ENCODE measurements around the gene NKX6-2.

The NKX6-2 gene

DNA sequence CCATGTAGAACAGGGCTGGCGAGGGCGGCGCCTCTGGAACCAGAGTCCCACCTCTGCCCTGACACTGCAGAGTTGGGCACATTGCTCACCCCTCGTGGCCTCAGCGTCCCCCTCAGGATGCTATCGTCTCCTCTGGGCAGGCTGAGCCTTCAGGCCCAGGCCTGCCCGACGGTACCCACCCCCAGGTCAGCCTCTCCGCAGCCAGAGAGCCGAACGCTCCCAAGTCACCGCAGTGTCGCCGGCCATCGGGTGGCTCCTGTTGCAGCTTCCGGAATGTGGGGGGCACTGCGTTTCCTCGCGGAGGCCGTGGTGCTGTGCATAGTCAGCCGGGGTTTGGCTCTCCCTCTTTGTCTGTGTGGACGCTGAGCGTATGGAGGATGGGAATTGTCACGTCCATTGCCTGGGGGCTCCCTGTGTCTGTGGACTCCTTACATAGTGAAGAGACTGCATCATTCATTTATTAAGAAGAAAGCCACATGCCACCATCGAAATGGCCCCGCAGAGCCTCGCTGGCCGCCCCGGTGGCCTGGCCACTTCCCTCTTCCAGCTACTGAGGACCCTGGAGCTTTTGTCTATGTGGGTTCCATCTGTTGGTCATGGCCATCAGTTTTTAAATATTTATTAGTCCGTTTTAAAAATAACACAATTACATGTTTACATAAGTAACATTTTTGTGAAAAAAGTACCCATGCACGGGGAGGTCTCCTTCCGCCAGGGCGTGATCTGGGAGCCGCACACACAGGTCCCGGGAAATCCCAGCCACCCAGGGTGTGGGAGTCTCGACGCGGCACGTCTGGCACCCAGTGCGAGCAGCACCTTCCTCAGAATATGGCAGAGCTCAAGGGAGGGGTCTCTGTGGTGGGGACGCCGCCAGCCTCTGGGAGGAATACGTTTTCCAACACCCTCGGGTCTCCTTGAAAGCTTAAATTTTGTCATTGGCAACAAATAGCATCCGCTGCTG, 15.6 kb downstream of the NKX6-2 start:
- peaks cover 7 to 10% of the 10 kb centered on the region in 2 donors for H3K9me3 ChIP-seq (replicated peaks in 1 of 2; ENCODE audit: control insufficient read depth in 2 of 2, insufficient read depth in 1 of 2, low read depth in 1 of 2, low read length in 2 of 2)
- peak overlapping the region; percentile 56 for H3K14ac ChIP-seq (ENCODE audit: low read length)
- H2AK5ac ChIP-seq (ENCODE audit: low read depth, low read length): no peak overlapping the region
- no peak overlapping the region for H3K4ac ChIP-seq (ENCODE audit: low read length)
- H2BK15ac ChIP-seq (ENCODE audit: low read length): no peak overlapping the region
- H2AFZ ChIP-seq (ENCODE audit: low read length): no peak overlapping the region
- no peak overlapping the region for H2BK120ac ChIP-seq (ENCODE audit: low read depth, low read length)
- no peak overlapping the region for H4K8ac ChIP-seq (ENCODE audit: low read depth, low read length)
- peak overlapping the region; percentile 43 for H3K23ac ChIP-seq (ENCODE audit: low read depth, low read length, poor library complexity)
- no peak overlapping the region for H3K9ac ChIP-seq (ENCODE audit: low read depth, low read length, poor library complexity)
- no peak overlapping the region for H2BK5ac ChIP-seq (ENCODE audit: low read length)
- peaks cover 0 to 2% of the 10 kb centered on the region in 2 donors for H3K4me1 ChIP-seq (ENCODE audit: control insufficient read depth in 2 of 2, insufficient read depth in 1 of 2, low read depth in 1 of 2, low read length in 2 of 2)
- no peak overlapping the region for H4K91ac ChIP-seq (ENCODE audit: low read depth, low read length, poor library complexity)
- no CpG with 5 or more reads among the region's 45 CpGs for WGBS, 2 donors (ENCODE audit: extremely low coverage in 2 of 2, insufficient read length in 2 of 2, insufficient replicate concordance in 1 of 2)
- peaks cover 2% of the 10 kb centered on the region for H3K79me1 ChIP-seq (ENCODE audit: low read depth, low read length)
- no peak overlapping the region for H3K4me2 ChIP-seq (ENCODE audit: insufficient read depth, low read length, poor library complexity, severe bottlenecking)
- no peak overlapping the region for H2BK12ac ChIP-seq (ENCODE audit: low read length)
- H3K27me3 ChIP-seq (ENCODE audit: control insufficient read depth in 3 of 3, insufficient read depth in 3 of 3, low read depth in 1 of 3, low read length in 3 of 3): no peaks in the 10 kb centered on the region
- H3K36me3 ChIP-seq (replicated peaks in 1 of 2; ENCODE audit: control insufficient read depth in 2 of 2, insufficient read depth in 2 of 2, low read length in 2 of 2): peaks cover 3 to 5% of the 10 kb centered on the region in 2 donors
- no peak overlapping the region for H3K27ac ChIP-seq (replicated peaks; ENCODE audit: low read length)
- no peak overlapping the region for H3K4me3 ChIP-seq (ENCODE audit: low read length in 2 of 2)
- no peak for DNase-seq (ENCODE audit: low spot score)
- H3K18ac ChIP-seq (ENCODE audit: low read length): peak overlapping the region; percentile 38

DNA sequence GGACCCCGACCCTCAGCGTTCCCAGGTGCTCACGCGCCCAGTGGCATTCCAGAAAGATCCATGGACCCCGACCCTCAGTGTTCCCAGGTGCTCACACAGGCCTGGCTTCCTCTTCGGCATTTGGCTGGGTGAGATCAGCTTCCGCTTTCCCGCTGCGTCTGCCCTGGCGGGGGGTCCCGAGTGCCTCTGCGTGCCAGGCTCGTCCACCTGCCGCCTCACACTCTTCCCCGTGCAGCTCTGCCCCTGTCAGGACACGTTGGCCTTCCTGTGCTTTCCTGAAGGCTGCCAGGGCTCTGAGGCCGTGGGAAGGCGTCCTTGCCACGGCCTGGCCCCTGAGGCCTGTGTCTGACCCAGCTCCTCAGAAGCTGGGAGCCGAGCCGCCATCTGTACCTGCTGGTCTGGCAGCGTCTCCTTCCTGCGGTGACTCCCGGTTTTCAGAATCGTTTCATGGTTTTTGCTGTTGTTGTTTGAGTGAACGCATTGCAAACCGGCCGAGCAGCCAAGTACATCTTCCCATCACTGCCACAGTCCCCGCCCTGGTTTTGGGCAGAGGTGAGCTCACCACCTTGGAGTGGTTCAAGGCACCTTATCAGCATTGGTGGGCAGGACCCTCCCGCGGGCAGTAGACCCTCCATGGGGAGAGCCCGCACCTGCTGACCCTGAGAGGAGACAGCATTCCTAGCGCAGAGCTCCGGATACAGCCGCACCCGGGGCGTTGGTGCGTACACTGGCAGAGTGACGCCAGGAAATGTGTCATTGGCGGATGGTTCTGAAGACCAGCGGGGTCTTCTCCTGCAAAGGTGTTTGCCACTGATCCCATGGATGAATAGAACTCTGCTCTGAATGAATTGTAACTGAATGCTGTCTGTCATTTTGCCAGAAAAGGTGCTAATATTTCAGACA, 17.4 kb downstream of the NKX6-2 start:
- Histone ChIP-seq H2AFZ (ENCODE audit: low read length) (no peak overlapping the region), H3K79me1 (ENCODE audit: low read depth, low read length) (peaks cover 2% of the 10 kb centered on the region), H3K27me3 (ENCODE audit: control insufficient read depth in 3 of 3, insufficient read depth in 3 of 3, low read depth in 1 of 3, low read length in 3 of 3) (no peaks in the 10 kb centered on the region), H3K4me3 (ENCODE audit: low read length in 2 of 2) (no peak overlapping the region), H3K36me3 (replicated peaks in 1 of 2; ENCODE audit: control insufficient read depth in 2 of 2, insufficient read depth in 2 of 2, low read length in 2 of 2) (peaks cover 3 to 6% of the 10 kb centered on the region in 2 donors), H3K14ac (ENCODE audit: low read length) (peak overlapping the region; percentile 38), H3K4me1 (ENCODE audit: control insufficient read depth in 2 of 2, insufficient read depth in 1 of 2, low read depth in 1 of 2, low read length in 2 of 2) (no peaks in the 10 kb centered on the region), H2BK120ac (ENCODE audit: low read depth, low read length) (no peak overlapping the region), H2AK5ac (ENCODE audit: low read depth, low read length) (no peak overlapping the region), H2BK15ac (ENCODE audit: low read length) (no peak overlapping the region), H2BK5ac (ENCODE audit: low read length) (peak overlapping the region; percentile 48), H3K4ac (ENCODE audit: low read length) (no peak overlapping the region), H3K23ac (ENCODE audit: low read depth, low read length, poor library complexity) (peak overlapping the region; percentile 73), H3K9ac (ENCODE audit: low read depth, low read length, poor library complexity) (no peak overlapping the region), H3K9me3 (replicated peaks in 1 of 2; ENCODE audit: control insufficient read depth in 2 of 2, insufficient read depth in 1 of 2, low read depth in 1 of 2, low read length in 2 of 2) (peaks cover 7 to 11% of the 10 kb centered on the region in 2 donors), H4K91ac (ENCODE audit: low read depth, low read length, poor library complexity) (no peak overlapping the region), H3K18ac (ENCODE audit: low read length) (peak overlapping the region; percentile 64), H3K27ac (replicated peaks; ENCODE audit: low read length) (no peak overlapping the region), H4K8ac (ENCODE audit: low read depth, low read length) (no peak overlapping the region), H3K4me2 (ENCODE audit: insufficient read depth, low read length, poor library complexity, severe bottlenecking) (no peak overlapping the region), H2BK12ac (ENCODE audit: low read length) (no peak overlapping the region)
- DNase-seq (ENCODE audit: low spot score): no peak
- no CpG with 5 or more reads among the region's 41 CpGs for WGBS, 2 donors (ENCODE audit: extremely low coverage in 2 of 2, insufficient read length in 2 of 2, insufficient replicate concordance in 1 of 2)

DNA sequence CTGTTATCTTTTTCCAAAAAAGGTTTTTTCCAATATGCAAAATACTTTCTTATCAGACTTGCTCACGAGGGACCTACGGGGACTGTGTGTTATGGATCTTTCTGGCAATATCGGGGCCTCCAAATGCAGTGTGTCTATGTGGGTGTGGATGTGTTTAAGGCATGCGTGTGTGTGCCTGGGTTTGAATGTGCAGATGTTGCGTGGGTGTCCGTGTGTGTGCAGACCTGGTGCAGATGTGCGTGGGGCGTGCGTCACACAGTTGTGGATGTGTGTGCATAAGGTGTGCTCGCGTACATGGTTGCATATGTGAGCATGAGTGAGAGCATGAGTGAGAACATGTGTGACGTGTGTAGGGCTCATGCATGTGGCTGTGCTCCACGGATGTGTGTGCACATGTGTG, 19.7 kb downstream of the NKX6-2 start:
- H2AFZ ChIP-seq (ENCODE audit: low read length): no peak overlapping the region
- H3K4me2 ChIP-seq (ENCODE audit: insufficient read depth, low read length, poor library complexity, severe bottlenecking): no peak overlapping the region
- no peak overlapping the region for H3K9ac ChIP-seq (ENCODE audit: low read depth, low read length, poor library complexity)
- H2BK12ac ChIP-seq (ENCODE audit: low read length): no peak overlapping the region
- peaks cover 18 to 20% of the 10 kb centered on the region in 2 donors for H3K9me3 ChIP-seq (replicated peaks in 1 of 2; ENCODE audit: control insufficient read depth in 2 of 2, insufficient read depth in 1 of 2, low read depth in 1 of 2, low read length in 2 of 2)
- H3K4me3 ChIP-seq (ENCODE audit: low read length in 2 of 2): peak overlapping the region in 1 of 2 donors; percentile 20
- H4K8ac ChIP-seq (ENCODE audit: low read depth, low read length): no peak overlapping the region
- WGBS, 2 donors (ENCODE audit: extremely low coverage in 2 of 2, insufficient read length in 2 of 2, insufficient replicate concordance in 1 of 2): no CpG with 5 or more reads among the region's 13 CpGs
- no peak overlapping the region for H2AK5ac ChIP-seq (ENCODE audit: low read depth, low read length)
- no peaks in the 10 kb centered on the region for H3K4me1 ChIP-seq (ENCODE audit: control insufficient read depth in 2 of 2, insufficient read depth in 1 of 2, low read depth in 1 of 2, low read length in 2 of 2)
- no peak overlapping the region for H3K4ac ChIP-seq (ENCODE audit: low read length)
- no peak overlapping the region for H3K14ac ChIP-seq (ENCODE audit: low read length)
- H3K27ac ChIP-seq (replicated peaks; ENCODE audit: low read length): no peak overlapping the region
- H3K79me1 ChIP-seq (ENCODE audit: low read depth, low read length): peaks cover 2% of the 10 kb centered on the region
- H3K18ac ChIP-seq (ENCODE audit: low read length): no peak overlapping the region
- no peaks in the 10 kb centered on the region for H3K27me3 ChIP-seq (ENCODE audit: control insufficient read depth in 3 of 3, insufficient read depth in 3 of 3, low read depth in 1 of 3, low read length in 3 of 3)
- peaks cover 3 to 8% of the 10 kb centered on the region in 2 donors for H3K36me3 ChIP-seq (replicated peaks in 1 of 2; ENCODE audit: control insufficient read depth in 2 of 2, insufficient read depth in 2 of 2, low read length in 2 of 2)
- H4K91ac ChIP-seq (ENCODE audit: low read depth, low read length, poor library complexity): no peak overlapping the region
- H2BK120ac ChIP-seq (ENCODE audit: low read depth, low read length): no peak overlapping the region
- H2BK15ac ChIP-seq (ENCODE audit: low read length): no peak overlapping the region
- DNase-seq (ENCODE audit: low spot score): no peak
- no peak overlapping the region for H2BK5ac ChIP-seq (ENCODE audit: low read length)
- no peak overlapping the region for H3K23ac ChIP-seq (ENCODE audit: low read depth, low read length, poor library complexity)

All from neuronal stem cell (in vitro differentiated cells).